PC-9 (cell line): ENCODE measurements around the gene PPIE.

Experiments used
- CTCF ChIP-seq: fragments of 200-600 bp; sonication (generic); conservative IDR thresholded peaks from 2 replicates; pipeline ENCODE4 v1.6.1; 2017; ENCODE audit warnings: mixed run types, antibody characterized with exemption, mild to moderate bottlenecking, moderate library complexity
- EZH2 ChIP-seq: fragments of 200-600 bp; sonication (generic); IDR thresholded peaks from 2 replicates; pipeline ENCODE4 v1.8.0; 2017; ENCODE audit warnings: antibody characterized with exemption, low read depth

GRCh38 chr1:39761557-39762260 is 23.0 kb downstream of the PPIE start:
- no peak for TF ChIP-seq CTCF
- TF ChIP-seq EZH2, result no peak
